OCI-LY1 (cell line): ENCODE results near the gene ITGAE.

Experiments used
- EZH2 ChIP-seq: fragments of 200-600 bp; sonication (generic), shearing (Covaris generic); IDR thresholded peaks from 2 replicates; pipeline ENCODE4 v1.8.0; 2017; ENCODE audit warnings: borderline replicate concordance, mixed run types, mild to moderate bottlenecking, antibody characterized with exemption, low read length, moderate library complexity, mixed read lengths
- TF ChIP-seq, protein P1 (sequence below): fragments of 200-600 bp; sonication (generic), shearing (Covaris generic); IDR thresholded peaks from 2 replicates; pipeline ENCODE4 v1.5.1; 2017; ENCODE audit warnings: mild to moderate bottlenecking, antibody characterized with exemption, low read length, moderate library complexity, mixed read lengths

DNA sequence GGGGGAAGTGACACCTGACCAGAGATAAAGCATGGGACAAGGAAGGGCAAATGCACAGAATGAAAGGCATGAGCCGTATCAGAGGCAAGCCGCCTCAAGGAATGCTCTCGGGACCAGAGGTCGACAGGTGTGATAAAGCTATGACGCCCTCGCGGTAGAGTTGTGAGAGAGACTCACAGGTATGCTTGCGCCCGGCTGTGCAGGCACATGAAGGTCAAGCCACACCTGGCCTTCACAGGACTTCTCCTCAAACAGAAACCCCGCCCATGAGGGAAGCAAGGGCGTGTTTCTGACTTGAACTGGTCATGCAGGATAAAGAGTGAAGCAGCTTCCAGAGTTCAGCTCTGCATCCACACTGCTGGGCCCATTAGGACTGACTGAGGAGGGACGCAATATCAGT lies 37.2 kb upstream of the ITGAE start:
- TF ChIP-seq EZH2 = no peak
- TF ChIP-seq, protein P1, sequence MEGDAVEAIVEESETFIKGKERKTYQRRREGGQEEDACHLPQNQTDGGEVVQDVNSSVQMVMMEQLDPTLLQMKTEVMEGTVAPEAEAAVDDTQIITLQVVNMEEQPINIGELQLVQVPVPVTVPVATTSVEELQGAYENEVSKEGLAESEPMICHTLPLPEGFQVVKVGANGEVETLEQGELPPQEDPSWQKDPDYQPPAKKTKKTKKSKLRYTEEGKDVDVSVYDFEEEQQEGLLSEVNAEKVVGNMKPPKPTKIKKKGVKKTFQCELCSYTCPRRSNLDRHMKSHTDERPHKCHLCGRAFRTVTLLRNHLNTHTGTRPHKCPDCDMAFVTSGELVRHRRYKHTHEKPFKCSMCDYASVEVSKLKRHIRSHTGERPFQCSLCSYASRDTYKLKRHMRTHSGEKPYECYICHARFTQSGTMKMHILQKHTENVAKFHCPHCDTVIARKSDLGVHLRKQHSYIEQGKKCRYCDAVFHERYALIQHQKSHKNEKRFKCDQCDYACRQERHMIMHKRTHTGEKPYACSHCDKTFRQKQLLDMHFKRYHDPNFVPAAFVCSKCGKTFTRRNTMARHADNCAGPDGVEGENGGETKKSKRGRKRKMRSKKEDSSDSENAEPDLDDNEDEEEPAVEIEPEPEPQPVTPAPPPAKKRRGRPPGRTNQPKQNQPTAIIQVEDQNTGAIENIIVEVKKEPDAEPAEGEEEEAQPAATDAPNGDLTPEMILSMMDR = no peak
